CD4-positive, alpha-beta T cell treated with Interleukin-2 at 100 ng/mL for 4 hours (primary cell): ENCODE results near the gene PGLYRP4.

Experiments used
- DNase-seq: peaks from one replicate; pipeline ENCODE4 v3.0.0-alpha.2; 2020; ENCODE audit warnings: low spot score

PGLYRP4 gene, protein sequence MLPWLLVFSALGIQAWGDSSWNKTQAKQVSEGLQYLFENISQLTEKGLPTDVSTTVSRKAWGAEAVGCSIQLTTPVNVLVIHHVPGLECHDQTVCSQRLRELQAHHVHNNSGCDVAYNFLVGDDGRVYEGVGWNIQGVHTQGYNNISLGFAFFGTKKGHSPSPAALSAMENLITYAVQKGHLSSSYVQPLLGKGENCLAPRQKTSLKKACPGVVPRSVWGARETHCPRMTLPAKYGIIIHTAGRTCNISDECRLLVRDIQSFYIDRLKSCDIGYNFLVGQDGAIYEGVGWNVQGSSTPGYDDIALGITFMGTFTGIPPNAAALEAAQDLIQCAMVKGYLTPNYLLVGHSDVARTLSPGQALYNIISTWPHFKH

DNA sequence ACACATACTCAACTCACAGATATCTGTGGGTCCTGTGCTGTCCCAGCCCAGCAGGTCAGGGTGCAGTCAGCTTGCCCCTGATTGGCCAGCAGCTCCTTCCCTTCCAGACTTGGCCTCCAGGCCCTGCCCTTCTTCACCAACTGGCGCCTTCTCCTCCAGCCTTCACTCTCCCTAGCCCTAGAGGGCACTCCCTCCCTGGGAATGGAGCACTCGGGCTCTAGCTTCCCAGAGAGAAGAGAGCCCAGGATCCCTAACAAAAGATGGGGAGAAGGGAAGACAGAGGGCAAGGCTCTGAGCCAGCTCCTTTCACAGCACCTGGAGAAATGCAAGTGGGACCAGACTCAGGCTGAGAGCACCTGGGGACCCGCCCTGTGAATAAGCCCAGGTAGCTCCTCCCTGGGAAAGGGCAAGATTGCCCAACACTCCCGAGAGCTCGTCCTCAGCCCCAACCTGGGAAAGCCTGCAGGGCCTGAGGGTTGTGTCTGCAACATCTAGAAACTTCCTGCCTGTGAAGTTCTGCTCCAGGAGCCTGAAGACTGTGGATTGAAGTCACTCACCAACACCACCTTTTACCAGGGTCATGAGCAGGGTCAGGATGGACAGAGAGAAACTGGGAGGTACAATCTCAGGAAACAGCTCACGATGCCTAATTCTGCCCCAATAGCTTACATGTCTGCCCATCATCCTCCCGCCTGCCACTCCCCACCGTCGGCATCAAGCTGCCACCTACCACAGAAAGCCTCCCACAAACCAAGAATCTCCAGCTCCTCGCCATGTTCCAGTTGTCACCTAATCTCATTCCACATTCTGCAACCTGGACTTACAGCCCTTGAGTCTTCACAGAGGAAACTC, at the start of gene PGLYRP4:
Gene PGLYRP4 (minus strand): TSS at position 331 of the 852 bp plus-strand sequence. CDS start 909 bp downstream, outside the sequence.
- DNase-seq: no peak

DNA sequence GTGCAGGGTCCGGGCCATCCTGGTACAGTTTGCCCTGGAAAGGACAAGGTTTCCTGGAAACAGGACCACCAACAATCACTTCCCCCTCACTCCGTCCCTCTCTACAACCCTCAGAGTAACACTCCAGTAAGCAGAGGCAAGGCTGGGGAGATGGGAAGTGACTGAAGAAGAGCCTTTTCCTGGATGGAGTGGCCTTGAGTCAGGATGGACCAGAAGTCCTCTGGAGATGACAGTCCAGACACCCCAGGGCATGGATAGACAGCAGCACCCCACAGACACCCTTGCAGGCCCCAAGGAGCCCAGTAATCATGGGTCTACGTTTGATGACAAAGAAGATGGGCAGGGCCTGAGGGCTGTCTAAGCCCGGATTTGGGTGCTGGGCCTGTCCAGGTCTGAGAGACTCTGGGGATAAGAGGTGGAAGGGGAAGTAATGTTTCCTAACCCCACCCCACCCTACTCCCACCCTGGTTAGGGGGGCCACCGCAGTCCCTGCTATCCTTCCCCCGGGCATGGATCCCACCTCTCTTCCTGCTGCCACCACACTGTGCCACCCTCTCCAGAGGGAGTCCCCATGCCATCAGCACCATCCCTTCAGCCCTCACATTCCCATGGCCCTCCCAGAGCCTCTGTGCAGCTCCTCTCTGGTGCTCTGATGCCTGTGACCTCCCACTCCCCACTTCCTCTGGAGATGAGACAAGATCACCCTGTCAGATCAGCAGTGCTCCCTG, 49.4 kb upstream of the PGLYRP4 start:
- DNase-seq: no peak

DNA sequence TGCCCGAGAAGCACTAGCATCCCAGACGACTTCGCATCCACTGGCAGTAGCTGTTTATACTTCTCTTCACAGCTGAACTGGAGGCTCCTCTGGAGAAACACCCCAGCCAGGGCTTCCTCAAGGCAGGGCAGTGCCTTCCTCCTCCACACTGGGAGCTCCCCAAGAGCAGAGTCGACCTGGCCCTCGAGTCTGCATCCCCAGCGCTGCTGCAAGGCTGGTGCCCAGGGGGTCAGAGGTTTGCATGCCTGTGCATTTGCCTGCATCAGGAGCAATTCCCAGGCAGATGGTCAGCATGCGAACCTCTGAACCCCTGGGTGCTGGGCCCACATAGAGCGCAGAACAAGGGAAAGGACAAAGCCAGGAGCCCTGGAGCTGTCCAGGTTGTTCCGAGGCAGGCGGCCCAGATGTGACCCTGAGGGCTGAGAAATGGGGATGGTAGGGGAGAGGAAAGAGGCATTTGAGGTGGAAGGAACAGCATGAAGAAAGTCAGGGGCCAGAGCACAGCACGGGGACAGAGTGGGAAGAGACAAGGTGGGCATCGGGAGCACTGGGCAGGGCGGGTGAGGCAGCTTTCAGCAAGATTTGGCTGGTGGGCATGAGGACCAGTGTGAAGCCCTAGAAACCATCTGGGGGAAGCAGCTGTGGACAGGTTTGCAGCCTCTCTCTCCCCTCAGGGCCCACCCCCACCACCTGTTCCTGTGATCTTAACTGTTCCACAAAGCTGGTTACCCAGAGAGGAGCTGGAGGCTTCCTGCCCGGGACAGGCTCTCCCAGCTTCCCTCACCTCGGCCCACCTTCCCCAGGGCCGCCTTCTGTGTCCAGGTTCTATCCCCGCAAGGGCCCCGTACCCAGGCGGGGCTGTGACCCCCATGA, 48.6 kb upstream of the PGLYRP4 start:
- DNase-seq: no peak

DNA sequence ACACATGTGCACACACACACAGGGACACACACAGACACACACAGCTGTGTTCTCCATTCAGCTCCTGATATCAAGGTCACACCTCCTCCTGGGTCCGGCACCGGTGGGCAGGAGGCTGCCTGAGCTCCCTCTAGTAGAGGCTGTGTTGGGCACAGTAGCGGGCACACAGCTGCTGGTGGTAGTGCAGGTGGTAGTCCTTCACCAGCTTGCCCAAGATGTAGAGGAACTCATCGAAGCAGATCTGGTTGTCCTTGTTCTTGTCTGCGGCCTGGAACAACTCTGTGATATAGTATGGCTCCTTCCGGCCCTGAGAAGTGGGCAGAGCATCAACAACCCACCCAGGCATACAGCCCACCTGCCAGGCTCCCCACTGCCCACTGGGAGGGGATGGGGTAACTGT, 47.8 kb upstream of the PGLYRP4 start:
- no peak for DNase-seq

DNA sequence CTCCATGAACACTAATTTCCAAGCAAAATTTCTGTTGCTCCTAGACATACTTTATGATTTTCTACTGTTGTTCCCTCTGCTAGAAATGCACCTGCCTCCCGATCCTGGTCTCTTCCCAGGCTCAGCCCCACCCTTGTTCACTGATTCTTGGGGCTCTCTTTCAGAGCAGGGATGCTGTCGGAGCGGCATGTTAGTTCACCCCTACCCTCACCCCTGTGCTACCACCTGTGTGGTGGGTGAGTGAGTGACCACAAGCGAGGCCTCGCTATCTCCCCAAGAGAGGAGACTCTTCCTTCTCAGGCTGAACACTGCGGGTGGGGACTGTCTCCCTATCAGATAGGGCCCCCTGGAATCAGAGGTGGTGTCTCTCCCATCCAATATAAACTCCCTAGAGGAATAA, 47.1 kb upstream of the PGLYRP4 start:
- DNase-seq: no peak

DNA sequence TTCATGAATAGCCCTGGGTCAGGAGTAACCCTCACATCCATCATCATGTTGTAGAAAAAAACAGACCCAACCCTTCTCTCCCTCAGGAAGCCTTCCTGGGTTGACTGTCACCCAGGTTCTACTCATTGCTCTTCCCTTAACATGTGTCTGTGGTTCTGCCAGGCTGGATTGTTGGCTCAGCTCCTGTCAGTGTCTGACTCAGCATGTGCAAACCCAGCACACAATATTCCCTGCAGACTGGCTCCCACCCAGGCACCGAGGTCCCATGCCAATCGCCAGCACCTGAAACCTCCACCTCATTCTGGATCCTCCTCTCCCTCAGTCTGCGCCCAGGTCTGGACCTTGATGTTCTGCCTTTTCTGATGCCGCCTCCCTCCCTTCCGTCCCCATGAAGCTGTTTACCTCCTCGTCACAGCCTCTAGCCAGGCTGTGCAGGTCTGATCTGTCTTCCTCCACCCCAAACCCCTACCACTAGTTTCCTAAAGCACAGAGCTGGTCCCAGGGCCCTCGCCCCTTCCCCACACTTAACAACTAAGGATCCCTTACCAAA, 46.6 kb upstream of the PGLYRP4 start:
- DNase-seq: no peak

DNA sequence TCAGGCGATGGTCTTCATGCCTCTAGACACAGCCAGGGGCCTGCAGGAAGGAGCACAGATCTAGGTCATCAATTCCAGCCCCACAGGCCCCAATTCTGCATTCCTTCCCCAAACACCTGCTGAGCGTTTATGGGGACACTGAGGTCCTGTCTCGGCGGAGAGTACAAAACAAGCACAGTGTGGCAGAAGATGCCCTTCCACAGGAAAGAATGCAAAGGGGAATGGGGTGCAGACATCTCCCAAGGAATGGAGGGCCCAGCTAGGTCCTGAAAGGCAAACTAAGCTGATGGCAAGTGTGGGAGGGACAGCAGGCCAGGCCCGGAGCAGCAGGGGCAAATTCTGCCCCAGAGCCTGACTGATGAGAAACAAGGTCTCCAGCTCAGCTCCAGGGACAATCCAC, 45.8 kb upstream of the PGLYRP4 start:
- no peak for DNase-seq

DNA sequence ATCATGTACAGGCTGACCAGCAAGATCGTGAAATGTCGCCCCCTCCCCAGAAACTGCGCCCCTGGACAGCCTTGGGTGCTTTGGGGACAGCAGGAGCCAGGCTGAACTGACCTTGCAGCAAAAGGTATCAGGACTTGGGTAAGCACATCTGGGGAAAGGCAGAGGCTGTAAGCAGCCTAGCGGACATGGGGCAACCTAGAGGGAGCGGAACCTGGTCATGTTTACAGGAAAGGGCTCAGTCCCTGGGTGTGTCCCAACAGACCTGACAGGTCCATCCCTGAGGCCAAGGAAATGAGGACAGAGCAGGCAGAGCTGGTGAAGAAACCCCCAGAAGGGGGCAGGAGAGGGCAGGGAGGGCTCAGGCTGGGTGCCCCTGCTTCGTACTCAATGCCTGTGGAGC, 45.3 kb upstream of the PGLYRP4 start:
- DNase-seq: no peak

DNA sequence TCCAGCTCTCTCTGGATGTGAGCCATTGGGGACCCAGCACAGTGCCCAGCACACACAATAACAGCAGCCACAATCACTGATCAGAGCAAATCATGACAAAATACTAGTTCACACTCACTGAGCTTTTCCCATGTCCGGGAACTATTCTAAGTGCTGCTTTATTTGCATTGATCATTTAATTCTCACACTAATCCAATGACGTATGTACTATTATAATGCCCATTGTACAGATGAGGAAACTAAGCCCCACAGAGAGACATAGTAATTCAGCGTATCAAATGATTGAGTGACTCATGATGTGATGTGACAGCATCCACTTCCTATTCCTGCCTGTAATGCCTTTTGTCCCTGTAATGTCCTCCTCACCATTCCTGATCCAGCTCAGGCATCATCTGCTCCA, 44.2 kb upstream of the PGLYRP4 start:
- no peak for DNase-seq

DNA sequence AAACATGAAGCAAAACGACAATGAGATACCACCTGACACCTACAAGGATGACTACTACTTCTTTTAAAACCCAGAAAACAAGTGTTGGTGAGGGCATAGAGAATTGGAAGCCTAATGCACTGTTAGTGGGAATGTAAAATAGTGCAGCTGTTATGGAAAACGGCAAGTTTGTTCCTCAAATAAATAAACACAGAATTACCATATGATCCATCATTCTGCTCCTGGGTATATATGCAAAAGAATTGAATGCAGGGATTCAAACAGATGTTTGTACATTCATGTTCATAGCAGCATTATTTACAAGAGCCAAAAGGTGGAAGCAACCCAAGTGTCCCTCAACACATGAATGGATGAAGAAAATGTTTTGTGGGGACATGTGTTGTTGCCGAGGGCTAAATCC, 43.6 kb upstream of the PGLYRP4 start:
- DNase-seq: no peak

DNA sequence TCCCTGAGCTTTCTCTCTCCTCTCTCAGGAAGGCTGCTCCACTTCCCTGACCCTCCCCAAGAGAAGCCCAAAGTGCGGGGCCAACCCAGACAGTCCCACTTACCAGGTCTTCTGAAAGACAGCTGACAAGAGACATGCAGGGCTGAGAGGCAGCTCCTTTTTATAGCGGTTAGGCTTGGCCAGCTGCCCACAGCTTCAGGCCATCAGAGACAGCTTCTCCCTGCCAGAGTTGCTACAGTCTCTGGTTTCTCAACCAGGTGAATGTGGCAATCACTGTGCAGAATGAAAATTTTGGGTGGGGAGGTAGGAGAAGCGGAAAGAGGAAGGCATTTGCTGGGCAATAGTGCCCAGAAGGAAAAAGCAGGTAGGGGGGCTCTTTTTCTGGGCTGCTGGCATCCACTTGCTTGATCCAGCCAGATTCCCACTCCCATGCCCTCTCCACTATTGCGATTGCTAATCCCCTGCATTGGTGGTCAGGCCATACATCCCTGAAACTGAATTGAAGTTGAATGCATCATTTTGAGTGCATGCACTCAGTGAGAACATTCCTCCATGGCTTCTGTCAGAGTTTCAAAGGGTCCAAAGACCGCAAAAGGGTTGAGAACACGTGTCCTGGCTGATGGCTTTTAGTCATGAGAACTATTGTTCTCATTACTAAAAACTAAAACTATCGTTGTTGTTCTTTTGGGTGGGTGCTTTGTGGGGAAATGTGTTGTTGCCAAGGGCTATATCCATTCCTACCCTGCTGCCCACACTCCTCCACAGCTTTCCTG, 42.5 kb upstream of the PGLYRP4 start, which contains the start of gene S100A8:
Gene S100A8 (minus strand): TSS at position 136 of the 773 bp plus-strand sequence. CDS start 538 bp downstream, outside the sequence.
- no peak for DNase-seq

DNA sequence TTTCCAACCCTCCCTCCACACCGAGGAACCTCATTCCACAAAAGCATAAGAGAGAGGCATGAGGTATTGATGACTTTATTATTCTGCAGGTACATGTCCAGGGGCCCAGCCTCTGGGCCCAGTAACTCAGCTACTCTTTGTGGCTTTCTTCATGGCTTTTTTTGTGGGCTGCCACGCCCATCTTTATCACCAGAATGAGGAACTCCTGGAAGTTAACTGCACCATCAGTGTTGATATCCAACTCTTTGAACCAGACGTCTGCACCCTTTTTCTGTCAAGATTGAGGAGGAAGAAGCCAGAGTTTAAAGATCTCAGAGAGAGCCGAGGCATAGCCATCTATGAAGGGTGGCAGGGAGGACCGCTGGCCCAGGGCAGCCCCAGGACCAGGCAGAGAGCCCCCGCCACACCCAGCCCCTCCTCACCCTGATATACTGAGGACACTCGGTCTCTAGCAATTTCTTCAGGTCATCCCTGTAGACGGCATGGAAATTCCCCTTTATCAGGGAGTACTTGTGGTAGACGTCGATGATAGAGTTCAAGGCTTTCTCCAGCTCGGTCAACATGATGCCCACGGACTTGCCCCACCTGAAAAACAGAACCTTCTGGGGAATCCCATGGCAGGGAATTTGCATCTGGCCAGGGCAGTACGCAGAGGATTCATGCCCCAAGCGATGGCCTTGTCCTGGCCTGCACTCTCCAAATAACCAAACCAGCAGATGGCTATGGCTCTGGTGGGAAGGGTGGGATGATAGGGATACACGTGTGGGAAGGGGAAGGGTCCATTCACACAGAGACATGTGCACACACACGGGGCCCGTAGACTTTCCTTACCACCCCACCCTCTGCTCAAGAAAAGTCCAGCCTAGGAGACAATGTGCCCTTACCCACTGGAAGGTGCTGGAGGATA, 41.6 kb upstream of the PGLYRP4 start:
- DNase-seq: no peak

DNA sequence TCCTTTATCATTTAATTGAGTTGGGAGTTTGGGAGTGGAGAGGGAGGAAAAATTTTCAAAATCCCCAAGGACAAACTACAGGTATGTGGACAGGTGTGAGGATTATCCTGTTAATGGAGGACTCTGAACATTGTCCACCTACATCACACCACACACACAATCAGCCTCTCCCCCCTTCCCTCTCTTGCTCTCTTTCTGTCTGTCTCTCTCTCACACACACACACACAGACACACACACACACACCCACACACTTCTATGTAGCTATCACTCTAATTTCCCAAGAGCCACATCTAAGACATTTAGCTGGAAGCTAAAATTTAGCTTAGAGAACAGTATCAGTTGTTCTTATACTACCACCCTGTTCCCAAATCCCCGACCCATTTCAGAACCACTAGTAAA, 40.8 kb upstream of the PGLYRP4 start:
- no peak for DNase-seq

DNA sequence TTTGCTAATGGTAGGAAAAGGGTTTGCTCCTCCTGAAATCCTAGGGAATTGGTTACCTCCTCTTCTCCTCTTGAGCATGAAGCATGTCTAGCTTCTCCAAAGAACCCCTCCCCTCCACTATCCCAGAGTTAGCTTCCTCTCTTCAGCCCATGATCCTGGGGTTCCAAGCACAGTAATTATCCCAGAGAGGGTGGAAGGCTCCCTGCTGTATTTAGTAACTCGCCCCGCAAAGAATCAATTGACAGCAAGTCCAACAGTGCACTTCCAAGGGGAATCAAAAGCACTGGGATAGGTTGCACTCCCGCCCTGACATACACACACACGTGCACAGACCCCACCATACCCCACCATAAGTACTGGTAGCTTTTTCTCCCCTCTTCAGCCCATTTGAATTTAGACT, 39.1 kb upstream of the PGLYRP4 start:
- DNase-seq: no peak

DNA sequence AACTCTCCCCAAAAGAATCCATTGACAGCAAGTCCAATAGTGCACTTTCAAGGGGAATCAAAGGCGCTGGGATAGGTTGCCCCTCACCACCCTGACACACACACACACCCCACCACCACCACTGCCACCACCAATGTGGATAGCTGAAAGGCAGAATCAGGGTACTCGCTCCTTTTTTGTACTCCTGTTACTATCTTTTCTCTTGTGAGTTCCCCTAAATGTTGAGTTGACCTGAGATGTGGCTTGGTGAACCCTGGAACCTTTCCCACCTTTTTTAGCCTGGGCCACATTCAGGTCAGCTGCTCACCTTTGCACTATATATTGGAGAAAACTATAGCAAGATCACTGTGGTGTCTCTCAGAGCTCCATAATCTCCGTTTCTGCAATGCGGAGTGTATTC, 38.4 kb upstream of the PGLYRP4 start:
- no peak for DNase-seq

DNA sequence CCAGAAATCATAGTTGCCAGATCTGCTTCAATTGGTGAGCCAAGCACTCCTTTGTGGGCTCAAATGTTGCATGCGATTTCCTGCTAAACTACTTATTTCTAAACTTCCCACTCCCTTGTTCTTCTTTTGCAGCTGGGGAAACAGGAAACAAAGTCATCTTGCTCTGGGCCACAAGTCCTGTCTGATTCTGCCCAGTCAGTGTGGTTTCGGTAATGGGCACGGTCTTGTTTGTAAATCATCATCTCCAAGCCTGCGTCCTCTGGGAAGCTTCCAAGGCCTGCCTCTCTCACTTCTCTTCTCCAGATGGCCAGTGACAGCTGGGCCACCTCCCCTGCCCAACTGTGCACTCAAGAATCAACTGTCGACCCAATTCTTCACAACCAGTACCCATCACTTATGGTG, 37.9 kb upstream of the PGLYRP4 start:
- DNase-seq: no peak

DNA sequence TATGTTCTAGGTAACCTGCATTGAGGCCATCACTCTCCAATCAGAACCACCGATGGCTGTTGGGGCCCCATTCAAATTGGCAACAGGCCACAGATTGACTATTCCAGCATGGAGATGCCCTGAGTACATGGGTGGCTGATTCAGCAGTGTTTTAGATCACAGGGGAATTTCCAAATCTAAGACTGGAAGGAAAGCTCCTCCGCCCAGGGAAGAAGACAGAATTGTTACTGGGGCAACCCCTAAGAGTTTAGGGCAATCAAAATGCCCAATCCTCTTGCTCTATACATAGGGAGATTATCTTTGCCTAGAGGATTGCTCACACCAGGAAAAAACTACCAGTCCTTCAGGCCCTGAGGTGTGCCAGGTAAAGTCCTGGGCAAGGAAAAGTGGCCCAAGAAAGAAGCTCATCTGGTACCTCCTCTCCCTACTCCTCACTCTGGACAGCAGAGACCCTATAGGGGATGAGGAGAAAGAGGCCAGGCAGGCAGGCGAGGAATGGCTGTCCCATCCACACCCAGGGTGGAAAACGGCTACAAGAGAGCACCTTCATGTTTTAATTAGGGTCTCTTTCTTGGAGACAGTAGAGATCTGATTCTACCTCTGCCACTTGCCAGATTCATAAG, 36.4 kb upstream of the PGLYRP4 start:
- DNase-seq: no peak

DNA sequence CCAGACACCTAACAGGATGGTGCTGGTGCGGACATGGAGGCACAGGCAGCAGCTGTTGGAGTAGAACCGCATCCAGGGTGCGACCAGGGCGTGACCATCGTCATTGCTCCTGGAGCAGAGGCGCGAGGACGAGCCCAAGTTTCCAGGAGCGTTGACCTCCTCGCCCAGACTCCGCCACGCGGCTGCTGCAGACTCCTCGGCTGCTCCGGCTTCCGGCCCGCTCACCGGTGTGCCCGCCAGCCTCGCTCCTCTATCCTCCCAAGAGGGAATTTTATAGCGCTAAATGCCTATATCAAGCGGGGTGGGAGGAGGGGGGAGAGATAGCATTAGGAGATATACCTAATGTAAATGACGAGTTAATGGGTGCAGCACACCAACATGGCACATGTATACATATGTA, 32.1 kb upstream of the PGLYRP4 start:
- no peak for DNase-seq

DNA sequence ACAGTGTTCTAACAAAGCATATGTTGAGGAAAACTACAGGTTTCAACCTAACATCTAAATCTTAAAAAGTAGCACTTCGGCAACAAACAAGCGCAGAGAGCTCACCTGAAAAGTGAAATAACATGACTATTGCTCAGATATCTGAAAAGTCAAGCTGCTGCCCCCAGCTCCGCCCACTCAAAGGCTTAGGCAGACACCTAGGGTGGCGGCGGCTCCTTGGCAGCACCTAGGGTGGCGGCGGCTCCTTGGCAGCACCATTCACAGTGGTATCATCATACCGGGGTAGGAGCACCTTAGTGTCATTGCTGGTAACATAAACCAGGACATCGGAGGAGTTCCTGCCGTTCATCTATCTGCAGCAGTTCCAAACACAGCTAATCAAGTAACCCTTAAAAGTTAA, 30.9 kb upstream of the PGLYRP4 start:
- no peak for DNase-seq
